ENCODE results near the gene IQSEC3.

DNA sequence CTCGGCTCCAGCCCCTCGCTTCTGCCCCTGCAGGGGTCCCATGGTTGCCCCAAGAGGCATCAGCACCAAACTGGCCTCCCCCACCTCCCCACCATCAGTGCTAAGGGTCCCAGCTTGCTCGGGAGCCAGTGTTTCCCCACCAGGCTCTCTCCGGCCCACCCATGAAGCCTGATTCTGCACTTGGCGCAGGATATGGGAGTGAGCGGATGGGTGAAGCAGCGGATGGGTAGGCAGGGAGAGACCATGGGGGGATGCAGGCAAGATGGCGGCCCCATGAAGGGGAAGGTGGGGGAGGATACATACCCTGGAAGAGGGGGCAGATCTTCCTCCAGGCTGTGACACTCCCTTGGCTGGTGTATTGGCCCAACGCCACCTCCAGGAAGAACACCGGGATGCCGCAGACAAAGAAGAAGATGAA is 137.7 kb downstream of the IQSEC3 start:
- TF ChIP-seq, protein P1, sequence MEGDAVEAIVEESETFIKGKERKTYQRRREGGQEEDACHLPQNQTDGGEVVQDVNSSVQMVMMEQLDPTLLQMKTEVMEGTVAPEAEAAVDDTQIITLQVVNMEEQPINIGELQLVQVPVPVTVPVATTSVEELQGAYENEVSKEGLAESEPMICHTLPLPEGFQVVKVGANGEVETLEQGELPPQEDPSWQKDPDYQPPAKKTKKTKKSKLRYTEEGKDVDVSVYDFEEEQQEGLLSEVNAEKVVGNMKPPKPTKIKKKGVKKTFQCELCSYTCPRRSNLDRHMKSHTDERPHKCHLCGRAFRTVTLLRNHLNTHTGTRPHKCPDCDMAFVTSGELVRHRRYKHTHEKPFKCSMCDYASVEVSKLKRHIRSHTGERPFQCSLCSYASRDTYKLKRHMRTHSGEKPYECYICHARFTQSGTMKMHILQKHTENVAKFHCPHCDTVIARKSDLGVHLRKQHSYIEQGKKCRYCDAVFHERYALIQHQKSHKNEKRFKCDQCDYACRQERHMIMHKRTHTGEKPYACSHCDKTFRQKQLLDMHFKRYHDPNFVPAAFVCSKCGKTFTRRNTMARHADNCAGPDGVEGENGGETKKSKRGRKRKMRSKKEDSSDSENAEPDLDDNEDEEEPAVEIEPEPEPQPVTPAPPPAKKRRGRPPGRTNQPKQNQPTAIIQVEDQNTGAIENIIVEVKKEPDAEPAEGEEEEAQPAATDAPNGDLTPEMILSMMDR (IDR thresholded peaks at IDR 0.05), result no peak
- no peak for TF ChIP-seq POLR2A (IDR thresholded peaks at IDR 0.05)

All from body of pancreas (tissue), 4 donors.